NT2/D1 (cell line): Measurements from ENCODE around the gene ARHGEF16.

Experiments used
- DNase-seq: peaks from one replicate; pipeline ENCODE4 v3.0.0-alpha.2; 2011; ENCODE audit warnings: low read depth, low spot score
- H3K27me3 ChIP-seq: 2 replicates; pipeline ENCODE4 v1.6.0; 2011; ENCODE audit warnings: mild to moderate bottlenecking; ENCODE audit not compliant: insufficient read length, insufficient read depth
- H3K36me3 ChIP-seq: 2 replicates; pipeline ENCODE4 v1.6.1; 2011; ENCODE audit warnings: mild to moderate bottlenecking, low read length, mixed read lengths; ENCODE audit not compliant: insufficient read depth, insufficient read length
- H3K4me1 ChIP-seq: 2 replicates; pipeline ENCODE4 v1.5.1; 2011; ENCODE audit not compliant: insufficient read depth, insufficient read length
- H3K4me3 ChIP-seq: 2 replicates; pipeline ENCODE4 v1.5.1; 2011; ENCODE audit warnings: low read depth; ENCODE audit not compliant: insufficient read length
- H3K9ac ChIP-seq: 2 replicates; pipeline ENCODE4 v1.6.0; 2011; ENCODE audit warnings: low read depth; ENCODE audit not compliant: insufficient read length
- H3K9me3 ChIP-seq: 2 replicates; pipeline ENCODE4 v1.5.1; 2011; ENCODE audit warnings: mild to moderate bottlenecking, low read length; ENCODE audit not compliant: insufficient read depth
- SUZ12 ChIP-seq: IDR thresholded peaks from 2 replicates; pipeline ENCODE4 v1.6.1; 2011; ENCODE audit not compliant: insufficient read length, insufficient read depth; ENCODE audit errors: extremely low read depth
- YY1 ChIP-seq: IDR thresholded peaks from 2 replicates; pipeline ENCODE4 v1.6.1; 2011; ENCODE audit not compliant: insufficient read length, insufficient read depth
- ZNF274 ChIP-seq: IDR thresholded peaks from 2 replicates; pipeline ENCODE4 v1.6.1; 2011; ENCODE audit warnings: mild to moderate bottlenecking, low read depth, low read length

ARHGEF16 gene

GRCh38 chr1:3429320-3429719, 25.1 kb upstream of the ARHGEF16 start:
- Histone ChIP-seq H3K27me3 (no peaks in the 10 kb centered on the region), H3K9ac (no peak overlapping the region), H3K36me3 (no peaks in the 10 kb centered on the region), H3K4me1 (peaks cover 14% of the 10 kb centered on the region), H3K9me3 (no peaks in the 10 kb centered on the region), H3K4me3 (no peak overlapping the region)
- TF ChIP-seq SUZ12 (no peak), ZNF274 (no peak), YY1 (no peak)
- DNase-seq, result no peak

- no peak overlapping the region for H3K9ac ChIP-seq
- TF ChIP-seq ZNF274, result no peak
- TF ChIP-seq SUZ12, result no peak
- TF ChIP-seq YY1, result no peak
These were observed 24.7 kb upstream of the ARHGEF16 start for GRCh38 chr1:3429766-3430165.

GRCh38 chr1:3430406-3430805, 24.1 kb upstream of the ARHGEF16 start:
- H3K27me3 ChIP-seq, result no peaks in the 10 kb centered on the region
- H3K9me3 ChIP-seq, result no peaks in the 10 kb centered on the region
- H3K4me1 ChIP-seq, result peaks cover 14% of the 10 kb centered on the region
- H3K36me3 ChIP-seq, result no peaks in the 10 kb centered on the region
- H3K4me3 ChIP-seq, result no peak overlapping the region
- DNase-seq, result no peak
- H3K9ac ChIP-seq, result peak overlapping the region; percentile 57
- TF ChIP-seq ZNF274 (no peak), YY1 (no peak), SUZ12 (no peak)

More at GRCh38 chr1:3429766-3430165, 24.7 kb upstream of the ARHGEF16 start:
- Histone ChIP-seq H3K9me3 (no peaks in the 10 kb centered on the region), H3K4me3 (no peak overlapping the region), H3K4me1 (peaks cover 14% of the 10 kb centered on the region), H3K36me3 (no peaks in the 10 kb centered on the region), H3K27me3 (no peaks in the 10 kb centered on the region)
- DNase-seq, result no peak

GRCh38 chr1:3430820-3431219, 23.6 kb upstream of the ARHGEF16 start:
- Histone ChIP-seq H3K9ac (peak overlapping the region; percentile 57), H3K27me3 (no peaks in the 10 kb centered on the region), H3K36me3 (no peaks in the 10 kb centered on the region), H3K4me1 (peaks cover 14% of the 10 kb centered on the region), H3K4me3 (no peak overlapping the region), H3K9me3 (no peaks in the 10 kb centered on the region)
- TF ChIP-seq SUZ12 (no peak), ZNF274 (no peak), YY1 (no peak)
- DNase-seq, result no peak

- no peaks in the 10 kb centered on the region for H3K36me3 ChIP-seq
- DNase-seq, result no peak
- no peak overlapping the region for H3K4me3 ChIP-seq
- H3K9me3 ChIP-seq, result no peaks in the 10 kb centered on the region
- no peaks in the 10 kb centered on the region for H3K27me3 ChIP-seq
- TF ChIP-seq YY1 (no peak), SUZ12 (no peak), ZNF274 (no peak)
- H3K9ac ChIP-seq, result no peak overlapping the region
- peaks cover 14% of the 10 kb centered on the region for H3K4me1 ChIP-seq
These were observed 23.2 kb upstream of the ARHGEF16 start for GRCh38 chr1:3431266-3431665.

- Histone ChIP-seq H3K27me3 (no peaks in the 10 kb centered on the region), H3K4me3 (no peak overlapping the region), H3K4me1 (peaks cover 14% of the 10 kb centered on the region), H3K9me3 (no peaks in the 10 kb centered on the region), H3K36me3 (no peaks in the 10 kb centered on the region), H3K9ac (no peak overlapping the region)
- TF ChIP-seq YY1, result no peak
- no peak for DNase-seq
These were observed 22.8 kb upstream of the ARHGEF16 start for GRCh38 chr1:3431686-3432085.

GRCh38 chr1:3432306-3432705, 22.2 kb upstream of the ARHGEF16 start:
- Histone ChIP-seq H3K36me3 (no peaks in the 10 kb centered on the region), H3K27me3 (no peaks in the 10 kb centered on the region), H3K4me1 (peaks cover 14% of the 10 kb centered on the region), H3K9ac (no peak overlapping the region), H3K9me3 (0 out of 2 replicates have a peak, but pooled peaks cover 2% of the 10 kb centered on the region), H3K4me3 (no peak overlapping the region)
- TF ChIP-seq SUZ12 (no peak), ZNF274 (no peak), YY1 (no peak)
- no peak for DNase-seq

GRCh38 chr1:3433076-3433475, 21.4 kb upstream of the ARHGEF16 start:
- no peaks in the 10 kb centered on the region for H3K27me3 ChIP-seq
- H3K36me3 ChIP-seq, result no peaks in the 10 kb centered on the region
- no peak for TF ChIP-seq ZNF274
- no peak for TF ChIP-seq YY1
- no peak for TF ChIP-seq SUZ12
- peaks cover 14% of the 10 kb centered on the region for H3K4me1 ChIP-seq
- DNase-seq, result no peak
- H3K9ac ChIP-seq, result no peak overlapping the region
- peaks cover 7% of the 10 kb centered on the region; the same call in 1 of the 2 replicates for H3K9me3 ChIP-seq
- H3K4me3 ChIP-seq, result no peak overlapping the region
